K562 (cell line): ENCODE results near the gene HIPK1. TPM values are rescaled to one million over a fixed set of nuclear protein-coding genes. Genes with fewer than 3 reads are reported as not detected.

Experiments
- ETV6 ChIP-seq, 3 experiments: fragments of 150-350 bp in 1 of 3; sonication (generic) in 1 of 3; formaldehyde crosslinking in 1 of 3; IDR thresholded peaks; 2 replicates each; pipeline versions ENCODE4 v1.6.1 to v1.8.0; 2014 to 2022; ENCODE audit warnings: borderline replicate concordance in 2 of 3, low read depth in 2 of 3, antibody characterized with exemption in 1 of 3, low read length in 1 of 3, mild to moderate bottlenecking in 1 of 3, missing genetic modification reagents in 1 of 3
- MTA2 ChIP-seq: fragments of 450-650 bp; IDR thresholded peaks from 2 replicates; pipeline ENCODE4 v1.6.1; 2016; ENCODE audit warnings: low read depth
- NR2C1 ChIP-seq, 2 experiments: fragments of 450-650 bp; IDR thresholded peaks; 2 replicates each; pipeline ENCODE4 v1.6.1; 2017; ENCODE audit warnings: mild to moderate bottlenecking in 2 of 2, antibody characterized with exemption in 1 of 2, inconsistent platforms in 1 of 2, missing compliant biosample characterization in 1 of 2, missing genetic modification characterization in 1 of 2
- NR4A1 ChIP-seq, 2 experiments: fragments of 250-450 bp in 1 of 2; fragments of 450-650 bp in 1 of 2; sonication (Bioruptor Pico) in 1 of 2; IDR thresholded peaks; 2 replicates each; pipeline versions ENCODE4 v1.4.0 to v1.6.1; 2016 to 2020; ENCODE audit warnings: mild to moderate bottlenecking in 2 of 2, missing compliant biosample characterization in 1 of 2, missing genetic modification characterization in 1 of 2, moderate library complexity in 1 of 2
- POLR2G ChIP-seq: fragments of 200-400 bp; formaldehyde crosslinking; IDR thresholded peaks from 2 replicates; pipeline ENCODE4 v1.6.1; 2017; ENCODE audit warnings: low read depth, mild to moderate bottlenecking, antibody characterized with exemption, low read length, moderate library complexity
- RCOR1 ChIP-seq, 2 experiments: IDR thresholded peaks; 2 replicates each; pipeline ENCODE4 v1.6.1; 2012; ENCODE audit warnings: low read depth in 2 of 2, low read length in 2 of 2, borderline replicate concordance in 1 of 2, improper control_type of control experiment in 1 of 2
- ZNF239 ChIP-seq: fragments of 250-450 bp; sonication (Bioruptor Pico); IDR thresholded peaks from 2 replicates; pipeline ENCODE4 v1.4.0; 2020; ENCODE audit warnings: mild to moderate bottlenecking
- ZNF24 ChIP-seq: fragments of 450-650 bp; IDR thresholded peaks from 2 replicates; pipeline ENCODE4 v1.6.1; 2016
- polyA plus RNA-seq, 8 experiments: library from polyadenylated mRNA; depleted of rRNA in 4 of 8; stranded (reverse) in 5 of 8; unstranded in 3 of 8; fragments of >200 nt; fragmentation: Nextera tagmentation in 2 of 8; fragmentation: Illumina TruSeq in 1 of 8; extraction: Ambion mirVana in 2 of 8; extraction: Trizol in 1 of 8; gene quantifications; 2 replicates each; pipeline versions ENCODE4 v1.2.1 to v1.2.3, GENCODE V29; 2011 to 2014; ENCODE audit warnings: inconsistent platforms in 1 of 8, missing spikeins in 1 of 8
- total RNA-seq, 7 experiments: library from RNA; depleted of rRNA in 6 of 7; stranded (reverse); fragments of >200 nt in 6 of 7; fragmentation: Illumina TruSeq in 2 of 7; extraction: Trizol in 2 of 7; gene quantifications; 2 replicates each; pipeline versions ENCODE4 v1.2.1 to v1.2.3, GENCODE V29; 2011 to 2021; ENCODE audit warnings: low replicate concordance in 1 of 7
- TF ChIP-seq, protein P1 (sequence below): fragments of 450-650 bp; IDR thresholded peaks from 2 replicates; pipeline ENCODE4 v1.6.1; 2018; ENCODE audit not compliant: partially characterized antibody
- TF ChIP-seq, protein P2 (sequence below): fragments of 450-650 bp; IDR thresholded peaks from 2 replicates; pipeline ENCODE4 v1.6.1; 2016; ENCODE audit warnings: mild to moderate bottlenecking
- TF ChIP-seq, protein P3 (sequence below): fragments of 250-450 bp; sonication (Bioruptor Pico); IDR thresholded peaks from 2 replicates; pipeline ENCODE4 v1.8.0; 2021; ENCODE audit warnings: moderate library complexity, mild to moderate bottlenecking, inconsistent platforms
- TF ChIP-seq, protein P4 (sequence below): sonication (generic); formaldehyde crosslinking; IDR thresholded peaks from 2 replicates; pipeline ENCODE4 v1.8.0; 2023; ENCODE audit warnings: mild to moderate bottlenecking, missing genetic modification reagents
- TF ChIP-seq, protein P5 (sequence below): fragments of 250-450 bp; sonication (Bioruptor Pico); IDR thresholded peaks from 2 replicates; pipeline ENCODE4 v1.8.0; 2022; ENCODE audit warnings: moderate library complexity, mild to moderate bottlenecking, inconsistent platforms

HIPK1 gene
- total and polyA plus RNA-seq, 9 of the 15 experiments (the other 6 are each of a cell fraction or from before 2014, with no cell fraction given): 10.0 to 57.9 (median 29.6) TPM

DNA sequence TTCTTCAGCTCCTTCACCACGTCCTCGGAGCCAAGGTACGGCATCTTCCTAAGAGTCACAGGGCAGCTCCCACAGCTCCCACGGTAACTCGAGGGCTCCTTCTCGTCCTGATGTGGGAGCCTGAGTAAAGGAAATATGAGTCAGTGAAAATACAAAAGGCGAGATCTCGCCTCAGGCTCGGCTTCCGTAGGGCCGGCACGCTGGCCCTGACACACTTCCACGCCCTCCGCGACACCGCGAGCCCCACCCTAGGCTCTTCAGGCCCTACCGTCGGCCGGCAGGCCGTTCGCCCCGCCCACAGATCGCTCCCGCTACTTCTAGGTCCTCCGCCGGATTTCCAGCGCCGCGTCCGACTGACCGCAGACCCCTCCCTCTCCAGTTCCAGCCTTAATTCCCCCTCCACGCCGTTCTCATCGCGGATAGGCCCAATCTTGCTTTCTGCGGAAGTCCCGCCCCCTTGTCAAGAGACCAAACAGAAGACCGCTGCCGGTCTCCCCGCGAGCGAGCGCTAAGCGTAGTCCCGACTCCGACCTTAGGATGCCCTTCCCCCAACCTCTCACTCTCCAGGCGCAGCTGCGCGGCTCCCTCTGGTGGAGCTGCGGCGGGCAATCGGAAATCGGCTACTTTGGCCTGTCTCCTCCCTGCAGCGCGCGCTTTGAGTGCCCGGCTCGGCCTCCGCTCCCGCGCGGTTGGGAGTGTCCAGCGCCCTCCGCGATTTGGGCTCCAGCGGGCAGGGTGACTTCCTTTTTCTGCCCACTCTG lies 24.3 kb upstream of the HIPK1 start, which contains the start of the genes AP4B1 and DCLRE1B (continued):
- TF ChIP-seq ZNF24 (peak; percentile 81), MTA2 (0 out of 2 replicates have a peak, but pooled peaks have one; percentile 16), ETV6 (IDR thresholded peaks at IDR 0.05; ENCODE audit: borderline replicate concordance in 1 of 2, low read depth in 2 of 2, low read length in 1 of 2) (peak in 1 of 2 experiments; percentile 62; a peak in 1 of 4 replicates), ETV6 (CRISPR knock-in tag; IDR thresholded peaks at IDR 0.05; ENCODE audit: borderline replicate concordance) (no peak), POLR2G (peak; percentile 92), NR4A1 (CRISPR knock-in tag; IDR thresholded peaks at IDR 0.05) (no peak), NR4A1 (tag; IDR thresholded peaks at IDR 0.05) (peak; percentile 5; the same call in 1 of the 2 replicates), RCOR1 (IDR thresholded peaks at IDR 0.05; ENCODE audit: borderline replicate concordance in 1 of 2, low read depth in 2 of 2, low read length in 2 of 2) (peak; percentile 81 to 89; a peak in 3 of 4 replicates), ZNF239 (CRISPR knock-in tag) (peak; percentile 88), NR2C1 (IDR thresholded peaks at IDR 0.05) (no peak; the same call in 1 of the 2 replicates), NR2C1 (tag; IDR thresholded peaks at IDR 0.05) (peak; percentile 49; the same call in 1 of the 2 replicates)
- TF ChIP-seq, protein P1, sequence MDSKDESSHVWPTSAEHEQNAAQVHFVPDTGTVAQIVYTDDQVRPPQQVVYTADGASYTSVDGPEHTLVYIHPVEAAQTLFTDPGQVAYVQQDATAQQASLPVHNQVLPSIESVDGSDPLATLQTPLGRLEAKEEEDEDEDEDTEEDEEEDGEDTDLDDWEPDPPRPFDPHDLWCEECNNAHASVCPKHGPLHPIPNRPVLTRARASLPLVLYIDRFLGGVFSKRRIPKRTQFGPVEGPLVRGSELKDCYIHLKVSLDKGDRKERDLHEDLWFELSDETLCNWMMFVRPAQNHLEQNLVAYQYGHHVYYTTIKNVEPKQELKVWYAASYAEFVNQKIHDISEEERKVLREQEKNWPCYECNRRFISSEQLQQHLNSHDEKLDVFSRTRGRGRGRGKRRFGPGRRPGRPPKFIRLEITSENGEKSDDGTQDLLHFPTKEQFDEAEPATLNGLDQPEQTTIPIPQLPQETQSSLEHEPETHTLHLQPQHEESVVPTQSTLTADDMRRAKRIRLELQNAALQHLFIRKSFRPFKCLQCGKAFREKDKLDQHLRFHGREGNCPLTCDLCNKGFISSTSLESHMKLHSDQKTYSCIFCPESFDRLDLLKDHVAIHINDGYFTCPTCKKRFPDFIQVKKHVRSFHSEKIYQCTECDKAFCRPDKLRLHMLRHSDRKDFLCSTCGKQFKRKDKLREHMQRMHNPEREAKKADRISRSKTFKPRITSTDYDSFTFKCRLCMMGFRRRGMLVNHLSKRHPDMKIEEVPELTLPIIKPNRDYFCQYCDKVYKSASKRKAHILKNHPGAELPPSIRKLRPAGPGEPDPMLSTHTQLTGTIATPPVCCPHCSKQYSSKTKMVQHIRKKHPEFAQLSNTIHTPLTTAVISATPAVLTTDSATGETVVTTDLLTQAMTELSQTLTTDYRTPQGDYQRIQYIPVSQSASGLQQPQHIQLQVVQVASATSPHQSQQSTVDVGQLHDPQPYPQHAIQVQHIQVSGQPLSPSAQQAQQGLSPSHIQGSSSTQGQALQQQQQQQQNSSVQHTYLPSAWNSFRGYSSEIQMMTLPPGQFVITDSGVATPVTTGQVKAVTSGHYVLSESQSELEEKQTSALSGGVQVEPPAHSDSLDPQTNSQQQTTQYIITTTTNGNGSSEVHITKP: peak; percentile 79
- TF ChIP-seq, protein P2, sequence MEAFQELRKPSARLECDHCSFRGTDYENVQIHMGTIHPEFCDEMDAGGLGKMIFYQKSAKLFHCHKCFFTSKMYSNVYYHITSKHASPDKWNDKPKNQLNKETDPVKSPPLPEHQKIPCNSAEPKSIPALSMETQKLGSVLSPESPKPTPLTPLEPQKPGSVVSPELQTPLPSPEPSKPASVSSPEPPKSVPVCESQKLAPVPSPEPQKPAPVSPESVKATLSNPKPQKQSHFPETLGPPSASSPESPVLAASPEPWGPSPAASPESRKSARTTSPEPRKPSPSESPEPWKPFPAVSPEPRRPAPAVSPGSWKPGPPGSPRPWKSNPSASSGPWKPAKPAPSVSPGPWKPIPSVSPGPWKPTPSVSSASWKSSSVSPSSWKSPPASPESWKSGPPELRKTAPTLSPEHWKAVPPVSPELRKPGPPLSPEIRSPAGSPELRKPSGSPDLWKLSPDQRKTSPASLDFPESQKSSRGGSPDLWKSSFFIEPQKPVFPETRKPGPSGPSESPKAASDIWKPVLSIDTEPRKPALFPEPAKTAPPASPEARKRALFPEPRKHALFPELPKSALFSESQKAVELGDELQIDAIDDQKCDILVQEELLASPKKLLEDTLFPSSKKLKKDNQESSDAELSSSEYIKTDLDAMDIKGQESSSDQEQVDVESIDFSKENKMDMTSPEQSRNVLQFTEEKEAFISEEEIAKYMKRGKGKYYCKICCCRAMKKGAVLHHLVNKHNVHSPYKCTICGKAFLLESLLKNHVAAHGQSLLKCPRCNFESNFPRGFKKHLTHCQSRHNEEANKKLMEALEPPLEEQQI: peak; percentile 65; the same call in 1 of the 2 replicates
- TF ChIP-seq, protein P3, sequence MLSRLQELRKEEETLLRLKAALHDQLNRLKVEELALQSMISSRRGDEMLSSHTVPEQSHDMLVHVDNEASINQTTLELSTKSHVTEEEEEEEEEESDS (CRISPR knock-in tag): no peak
- TF ChIP-seq, protein P4, sequence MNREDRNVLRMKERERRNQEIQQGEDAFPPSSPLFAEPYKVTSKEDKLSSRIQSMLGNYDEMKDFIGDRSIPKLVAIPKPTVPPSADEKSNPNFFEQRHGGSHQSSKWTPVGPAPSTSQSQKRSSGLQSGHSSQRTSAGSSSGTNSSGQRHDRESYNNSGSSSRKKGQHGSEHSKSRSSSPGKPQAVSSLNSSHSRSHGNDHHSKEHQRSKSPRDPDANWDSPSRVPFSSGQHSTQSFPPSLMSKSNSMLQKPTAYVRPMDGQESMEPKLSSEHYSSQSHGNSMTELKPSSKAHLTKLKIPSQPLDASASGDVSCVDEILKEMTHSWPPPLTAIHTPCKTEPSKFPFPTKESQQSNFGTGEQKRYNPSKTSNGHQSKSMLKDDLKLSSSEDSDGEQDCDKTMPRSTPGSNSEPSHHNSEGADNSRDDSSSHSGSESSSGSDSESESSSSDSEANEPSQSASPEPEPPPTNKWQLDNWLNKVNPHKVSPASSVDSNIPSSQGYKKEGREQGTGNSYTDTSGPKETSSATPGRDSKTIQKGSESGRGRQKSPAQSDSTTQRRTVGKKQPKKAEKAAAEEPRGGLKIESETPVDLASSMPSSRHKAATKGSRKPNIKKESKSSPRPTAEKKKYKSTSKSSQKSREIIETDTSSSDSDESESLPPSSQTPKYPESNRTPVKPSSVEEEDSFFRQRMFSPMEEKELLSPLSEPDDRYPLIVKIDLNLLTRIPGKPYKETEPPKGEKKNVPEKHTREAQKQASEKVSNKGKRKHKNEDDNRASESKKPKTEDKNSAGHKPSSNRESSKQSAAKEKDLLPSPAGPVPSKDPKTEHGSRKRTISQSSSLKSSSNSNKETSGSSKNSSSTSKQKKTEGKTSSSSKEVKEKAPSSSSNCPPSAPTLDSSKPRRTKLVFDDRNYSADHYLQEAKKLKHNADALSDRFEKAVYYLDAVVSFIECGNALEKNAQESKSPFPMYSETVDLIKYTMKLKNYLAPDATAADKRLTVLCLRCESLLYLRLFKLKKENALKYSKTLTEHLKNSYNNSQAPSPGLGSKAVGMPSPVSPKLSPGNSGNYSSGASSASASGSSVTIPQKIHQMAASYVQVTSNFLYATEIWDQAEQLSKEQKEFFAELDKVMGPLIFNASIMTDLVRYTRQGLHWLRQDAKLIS (CRISPR knock-in tag): peak; percentile 95; the same call in 1 of the 2 replicates
- TF ChIP-seq, protein P5, sequence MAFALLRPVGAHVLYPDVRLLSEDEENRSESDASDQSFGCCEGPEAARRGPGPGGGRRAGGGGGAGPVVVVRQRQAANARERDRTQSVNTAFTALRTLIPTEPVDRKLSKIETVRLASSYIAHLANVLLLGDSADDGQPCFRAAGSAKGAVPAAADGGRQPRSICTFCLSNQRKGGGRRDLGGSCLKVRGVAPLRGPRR (CRISPR knock-in tag): no peak
